GM21526 (cell line): Measurements from ENCODE around the gene SHTN1.
A peak's percentile ranks its signal among the peaks of the same experiment; 100 is the strongest.

Experiments used
- ATAC-seq: cut with Tn5 transposase; IDR thresholded peaks from one replicate; pipeline ENCODE4 v1.9.1; 2021; ENCODE audit warnings: moderate library complexity; ENCODE audit not compliant: unreplicated experiment, low FRiP score

SHTN1 gene

DNA sequence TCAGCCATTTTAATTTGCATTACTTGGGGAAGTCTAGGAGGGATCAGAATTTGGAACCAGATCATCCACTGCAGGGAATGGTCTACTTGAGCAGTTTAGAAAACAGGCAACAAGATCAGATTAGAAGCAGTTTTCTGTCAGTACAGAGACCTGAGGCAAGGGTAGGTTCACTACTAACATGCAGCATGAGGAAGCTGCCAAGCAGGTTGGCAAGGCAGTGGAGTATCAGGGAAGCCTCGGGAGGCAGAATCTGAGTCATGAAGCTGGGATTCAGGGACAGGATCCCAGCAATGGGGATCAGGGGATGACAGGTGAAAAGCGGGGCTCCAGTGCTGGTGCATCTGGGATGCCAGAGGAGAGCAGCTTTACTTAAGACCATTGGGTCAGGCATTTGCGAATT lies 127.6 kb downstream of the SHTN1 start:
- no peak for ATAC-seq

GRCh38 chr10:116875897-116876296 lies 129.1 kb downstream of the SHTN1 start:
- ATAC-seq, result no peak

- no peak for ATAC-seq
These were observed 131.9 kb downstream of the SHTN1 start for GRCh38 chr10:116873134-116873533.

DNA sequence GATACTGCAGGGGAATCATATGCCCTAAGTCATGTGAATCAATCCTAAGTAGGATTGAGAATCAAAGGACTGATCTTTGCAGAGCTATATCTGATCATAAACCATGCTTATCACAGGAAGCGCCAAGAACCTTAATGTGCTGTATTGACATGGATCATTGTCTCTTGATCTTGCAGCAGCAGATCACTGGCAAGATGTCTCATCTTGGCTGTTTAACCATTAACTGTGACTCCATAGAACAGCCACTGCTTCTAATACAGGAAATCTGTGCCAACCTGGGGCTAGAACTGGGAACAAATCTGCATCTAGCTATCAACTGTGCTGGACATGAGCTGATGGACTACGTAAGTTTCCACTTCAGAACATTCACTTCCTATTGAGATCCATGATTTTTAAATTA lies 134.0 kb downstream of the SHTN1 start:
- no peak for ATAC-seq

DNA sequence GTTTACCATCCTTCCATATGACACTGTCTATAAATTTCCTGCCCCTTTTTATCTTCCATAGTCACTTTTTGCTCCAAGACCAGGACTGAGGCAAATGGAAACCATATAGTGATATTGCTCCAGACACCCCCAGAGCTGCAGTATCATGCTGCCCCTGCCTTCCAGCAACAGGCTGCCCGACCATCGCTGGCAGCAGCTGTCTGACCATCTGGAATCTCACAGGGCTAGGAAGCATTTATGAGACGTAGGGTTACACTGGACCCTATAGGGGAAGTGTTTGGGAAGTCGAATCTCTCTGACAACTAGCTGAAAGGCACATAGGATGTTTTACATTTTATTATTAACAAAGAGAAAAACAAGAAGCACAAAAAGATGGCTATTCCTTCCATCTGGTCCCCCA lies 136.3 kb downstream of the SHTN1 start:
- ATAC-seq, result no peak

DNA sequence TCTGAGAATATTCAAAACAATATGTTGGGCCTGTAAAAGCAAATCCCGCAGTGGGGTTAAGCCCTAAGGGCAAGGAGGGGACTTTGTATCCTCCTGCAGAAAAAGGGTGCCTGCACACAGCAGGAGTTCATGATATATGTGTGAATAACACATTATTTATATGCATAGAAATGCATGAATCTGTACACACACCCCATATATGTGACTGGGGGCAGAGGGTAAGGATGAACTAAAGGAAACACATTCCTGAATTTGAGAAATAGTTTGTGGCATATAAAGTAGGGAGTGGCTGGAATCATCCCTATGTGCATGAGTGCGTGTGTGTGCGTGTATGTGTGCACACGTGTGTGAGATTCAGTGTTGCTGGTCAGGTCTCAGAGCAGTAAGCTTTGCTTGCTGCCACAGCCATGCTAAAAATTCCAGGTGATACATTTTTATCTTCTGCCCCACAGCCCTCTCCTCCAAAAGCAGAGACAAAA lies 136.8 kb downstream of the SHTN1 start:
- ATAC-seq, result no peak

DNA sequence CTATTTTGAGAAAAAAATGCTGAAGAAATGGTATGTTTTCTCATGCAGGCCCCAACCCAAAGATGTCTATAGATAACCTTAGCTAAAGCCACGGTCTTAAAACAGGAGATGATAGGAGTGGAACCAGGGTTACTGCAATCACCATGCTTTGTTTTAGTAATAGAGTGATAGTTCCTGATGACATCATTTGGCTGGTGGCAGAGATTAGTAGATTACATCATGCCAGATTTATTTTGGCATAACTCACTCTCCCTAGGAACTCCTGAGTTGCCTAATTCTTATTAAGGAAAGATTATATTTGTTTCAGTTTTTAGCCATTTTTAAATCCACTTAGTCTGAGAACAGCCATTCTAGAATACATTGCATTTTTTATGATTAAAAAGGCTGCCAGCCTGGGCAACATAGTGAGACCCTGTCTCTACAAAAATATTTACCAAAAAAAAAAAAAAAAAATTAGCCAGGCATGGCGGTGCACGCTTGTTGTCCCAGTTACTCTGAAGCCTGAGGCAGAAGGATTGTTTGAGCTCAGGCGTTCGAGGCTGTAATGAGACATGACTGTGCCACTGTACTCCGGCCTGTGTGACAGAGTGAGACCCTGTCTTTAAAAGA lies 137.9 kb downstream of the SHTN1 start:
- no peak for ATAC-seq

GRCh38 chr10:116866066-116866465 lies 138.9 kb downstream of the SHTN1 start:
- no peak for ATAC-seq

- no peak for ATAC-seq
These were observed 140.6 kb downstream of the SHTN1 start for GRCh38 chr10:116864436-116864835.

DNA sequence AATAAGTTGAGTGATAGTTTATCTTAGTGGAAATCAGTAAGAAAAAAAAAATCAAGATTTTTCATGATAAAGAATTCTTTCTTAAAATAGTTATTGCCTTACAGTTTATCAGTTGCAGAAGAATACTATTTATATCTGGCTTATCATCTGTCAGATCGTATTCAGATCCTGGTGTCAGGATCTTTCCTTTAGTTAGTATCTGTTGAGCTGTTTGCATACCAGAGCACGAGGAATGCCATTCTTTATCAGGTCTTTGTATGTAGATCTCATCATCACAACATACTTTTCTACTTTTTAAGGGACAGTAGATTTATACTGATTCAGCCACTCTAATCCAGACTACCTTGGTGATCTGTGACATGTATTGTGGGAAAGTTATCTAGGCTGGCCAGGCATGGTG lies 143.2 kb downstream of the SHTN1 start:
- ATAC-seq, result no peak

- ATAC-seq, result no peak
These were observed 147.8 kb downstream of the SHTN1 start for GRCh38 chr10:116857156-116857555.

- ATAC-seq, result no peak
These were observed 151.3 kb downstream of the SHTN1 start for GRCh38 chr10:116853701-116854100.

DNA sequence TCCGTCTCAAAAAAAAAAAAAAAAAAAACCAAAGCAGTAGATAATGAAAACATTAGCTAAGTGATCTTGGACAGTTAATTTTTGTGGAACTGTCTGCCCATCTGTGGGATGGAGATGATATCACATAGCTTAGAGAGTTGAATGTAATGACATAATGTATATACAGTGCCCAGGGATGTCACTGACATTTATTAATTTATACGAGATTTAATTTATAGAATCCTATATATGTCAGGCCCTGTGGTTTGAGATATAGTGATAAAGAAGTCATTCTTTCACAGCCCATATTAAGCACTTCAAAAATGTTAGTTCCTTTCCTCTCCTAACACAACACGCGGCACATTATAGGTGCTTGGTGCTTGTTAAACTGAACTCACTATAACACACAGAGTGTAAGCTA lies 151.7 kb downstream of the SHTN1 start:
- no peak for ATAC-seq

- no peak for ATAC-seq
These were observed 152.7 kb downstream of the SHTN1 start for GRCh38 chr10:116852246-116852645.

DNA sequence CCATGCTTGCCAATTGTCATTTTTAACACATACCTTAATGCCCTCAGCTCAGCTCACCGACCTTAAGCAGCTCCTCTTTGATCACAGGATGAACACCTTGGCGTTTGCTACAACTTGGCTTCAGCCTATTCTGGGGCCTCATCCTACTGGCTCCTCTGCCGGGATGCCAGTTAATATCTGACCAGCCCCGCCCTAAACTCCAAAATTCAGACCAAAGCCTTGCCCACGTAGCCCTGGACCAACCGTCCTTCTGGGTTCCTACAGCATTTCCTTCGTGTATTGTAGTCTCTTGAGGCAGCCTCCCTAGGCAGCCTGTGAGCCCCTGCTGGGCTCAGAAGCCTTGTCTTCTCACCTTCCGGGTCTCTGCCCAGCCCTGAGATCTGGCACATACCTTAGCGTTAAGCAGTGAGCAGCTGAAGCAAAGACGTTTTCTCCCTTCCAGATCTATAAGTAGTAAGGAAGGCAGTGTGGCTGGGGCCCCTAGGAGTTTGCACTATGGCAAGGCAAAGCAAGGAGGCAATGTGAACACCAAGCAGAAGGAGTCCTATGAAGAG lies 154.9 kb downstream of the SHTN1 start:
- ATAC-seq, result no peak

DNA sequence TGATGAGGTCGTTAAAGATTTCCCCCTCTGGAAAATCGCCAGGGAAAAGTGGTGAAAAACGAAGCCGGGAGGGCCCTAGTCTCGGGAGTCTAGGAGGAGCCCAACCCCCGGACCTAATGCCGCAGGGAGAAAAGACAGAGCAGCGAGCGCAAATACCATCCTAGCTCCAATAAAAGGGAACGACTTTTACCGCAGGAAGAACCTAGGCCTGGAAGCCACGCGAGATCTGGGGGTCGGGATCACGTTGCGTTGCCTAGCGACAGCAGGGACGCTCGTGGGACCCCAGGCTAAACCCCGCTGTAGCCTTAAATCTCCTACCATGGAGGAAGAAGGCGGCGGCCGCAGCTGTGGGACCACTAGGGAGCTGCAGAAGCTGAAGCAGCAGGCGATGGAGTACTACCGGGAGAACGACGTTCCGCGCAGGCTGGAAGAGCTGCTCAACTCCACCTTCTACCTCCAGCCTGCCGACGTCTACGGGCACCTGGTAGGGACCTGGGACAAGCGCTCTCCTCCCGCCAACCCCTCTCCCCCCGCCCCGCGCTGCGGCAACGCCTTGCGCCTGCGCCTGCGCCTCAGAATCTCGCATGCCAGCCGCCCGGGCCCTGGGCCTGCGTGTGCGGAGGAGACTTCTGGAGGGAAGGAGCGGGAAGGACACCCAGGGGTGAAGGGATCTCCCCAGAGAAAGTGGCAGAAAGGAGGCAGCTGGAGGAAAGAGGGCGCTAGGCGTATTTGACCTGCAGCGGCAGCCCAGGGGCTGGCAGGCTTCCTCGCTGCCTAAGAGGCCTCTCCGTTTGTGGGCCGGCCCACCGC lies 155.5 kb downstream of the SHTN1 start, which contains the start of gene ENO4:
ENO4 (plus strand) TSS at position 252 of the 810 bp plus-strand sequence; CDS start at position 320, 68 bp downstream.
- ATAC-seq, result peak; percentile 61

DNA sequence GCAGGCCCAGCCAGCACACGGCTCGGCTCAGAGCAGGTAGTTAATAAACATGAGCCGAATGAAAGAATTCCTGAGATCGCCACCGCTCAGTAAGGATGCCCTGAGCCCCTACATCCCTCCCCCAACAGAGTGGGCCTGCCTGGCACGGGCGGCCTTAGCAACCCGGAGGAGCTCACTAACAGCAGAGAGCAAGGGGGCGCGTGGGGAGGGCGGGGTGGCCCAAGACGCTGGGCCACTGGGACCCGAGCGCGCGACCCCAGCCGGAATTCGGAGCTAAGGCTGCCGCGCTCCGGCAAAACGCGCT lies 156.1 kb downstream of the SHTN1 start:
- no peak for ATAC-seq

- ATAC-seq, result peak; percentile 81
These were observed 156.7 kb downstream of the SHTN1 start for GRCh38 chr10:116848032-116848943.

GRCh38 chr10:116845823-116846222 lies 159.2 kb downstream of the SHTN1 start:
- no peak for ATAC-seq

DNA sequence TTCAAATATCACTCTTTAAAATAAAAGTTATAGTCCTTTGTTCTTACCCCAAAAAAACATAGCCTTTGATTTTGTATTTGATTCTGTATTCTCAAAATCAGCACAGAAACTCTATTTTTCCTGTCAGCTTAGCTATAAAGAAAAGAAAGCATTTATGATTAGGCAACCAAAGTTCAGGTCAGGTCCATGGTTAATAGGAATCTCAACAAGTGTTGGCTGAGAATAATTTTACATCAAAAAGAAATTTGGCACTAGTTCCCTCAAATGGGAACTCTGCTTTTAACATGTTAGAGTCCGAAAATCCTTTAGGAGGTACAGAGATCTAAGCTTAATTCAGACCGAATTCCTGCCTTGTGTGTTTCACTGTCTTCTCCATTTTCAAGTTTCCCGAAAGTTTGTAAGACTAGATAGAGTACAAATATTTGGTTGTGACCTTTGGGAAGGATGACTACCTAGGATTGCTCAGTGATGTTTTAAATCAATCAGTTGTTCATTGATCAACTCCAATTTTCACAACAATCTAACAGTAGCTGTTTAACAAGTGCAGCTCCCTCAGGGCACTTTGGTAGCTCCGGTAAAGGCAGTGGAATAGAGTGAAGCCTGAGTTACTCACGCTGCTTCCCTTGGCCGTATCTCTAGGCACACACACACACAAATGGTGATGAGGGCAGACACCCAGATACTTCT lies 164.5 kb downstream of the SHTN1 start:
- no peak for ATAC-seq
